Daoy (cell line): Measurements from ENCODE around the gene POLA2. TPM values are rescaled to one million over a fixed set of nuclear protein-coding genes. Genes with fewer than 3 reads are reported as not detected.
A peak's percentile ranks its signal among the peaks of the same experiment; 100 is the strongest.
"Not testable (repeated sequence)": the region's sequence is repeated elsewhere in the genome, so short reads cannot be mapped to it uniquely, and the experiment has no call there.

Source experiments
- DNase-seq: peaks from one replicate; pipeline ENCODE4 v3.0.0-alpha.2; 2015; ENCODE audit warnings: low read depth
- total RNA-seq: library from RNA; depleted of rRNA; stranded (reverse); fragments of >200 nt; shearing (Covaris generic); gene quantifications from 2 replicates; pipeline ENCODE4 v1.2.3, GENCODE V29; 2014

The POLA2 gene
- total RNA-seq, 1 experiment from 2014 or later: 26.5 TPM

GRCh38 chr11:65242389-65242788, 19.4 kb upstream of the POLA2 start:
- DNase-seq: no peak

- no peak for DNase-seq
Observed at GRCh38 chr11:65243797-65244196, 18.0 kb upstream of the POLA2 start.

GRCh38 chr11:65245046-65245445, 16.7 kb upstream of the POLA2 start:
- not testable (repeated sequence) for DNase-seq

- no peak for DNase-seq
Observed at GRCh38 chr11:65246506-65246905, 15.3 kb upstream of the POLA2 start.

GRCh38 chr11:65248184-65248710, 13.5 kb upstream of the POLA2 start:
- not testable (repeated sequence) for DNase-seq

GRCh38 chr11:65251476-65251875, 10.3 kb upstream of the POLA2 start:
- DNase-seq: no peak

GRCh38 chr11:65254724-65255123, 7.0 kb upstream of the POLA2 start:
- DNase-seq: no peak

- DNase-seq: no peak
Observed at GRCh38 chr11:65258988-65259387, 2.8 kb upstream of the POLA2 start.

GRCh38 chr11:65260302-65260701, 1.5 kb upstream of the POLA2 start:
- no peak for DNase-seq

- no peak for DNase-seq
Observed at GRCh38 chr11:65260756-65261590, 789 bp upstream of the POLA2 start.

- DNase-seq: no peak
Observed at GRCh38 chr11:65262381-65262680, 569 bp downstream of the POLA2 start.

- DNase-seq: no peak
Observed at GRCh38 chr11:65262776-65263175, 1.0 kb downstream of the POLA2 start.

- DNase-seq: not testable (repeated sequence)
Observed at GRCh38 chr11:65264747-65265146, 3.0 kb downstream of the POLA2 start.

- DNase-seq: no peak
Observed at GRCh38 chr11:65266210-65266609, 4.4 kb downstream of the POLA2 start.

GRCh38 chr11:65274735-65275682, 13.2 kb downstream of the POLA2 start:
- DNase-seq: peak; percentile 81

GRCh38 chr11:65275906-65276305, 14.1 kb downstream of the POLA2 start:
- DNase-seq: no peak

- no peak for DNase-seq
Observed at GRCh38 chr11:65277631-65278277, 16.0 kb downstream of the POLA2 start.

GRCh38 chr11:65278356-65278755, 16.6 kb downstream of the POLA2 start:
- no peak for DNase-seq

GRCh38 chr11:65279279-65279678, 17.5 kb downstream of the POLA2 start:
- no peak for DNase-seq

GRCh38 chr11:65279741-65280440, 18.1 kb downstream of the POLA2 start:
- peak; percentile 96 for DNase-seq

GRCh38 chr11:65280646-65281045, 18.9 kb downstream of the POLA2 start:
- no peak for DNase-seq
